Renal cortex interstitium (tissue), 3 donors: ENCODE measurements around the gene IQCF2. TPM values are rescaled to one million over a fixed set of nuclear protein-coding genes. Genes with fewer than 3 reads are reported as not detected.

Experiments used
- polyA plus RNA-seq, 3 donors: library from polyadenylated mRNA; unstranded; fragments of 120-200 nt; gene quantifications; one replicate each; pipeline ENCODE4 v1.2.1, GENCODE V29; 2013; ENCODE audit not compliant: insufficient read length in 3 of 3

IQCF2 gene
- polyA plus RNA-seq, 3 donors, result not detected

Other genes starting within 250 kb of the IQCF2 start
- 10 to 100 TPM; 57.0 to 68.8 (median 66.4) TPM for gene TEX264, start 190.4 kb upstream of the IQCF2 start, polyA plus RNA-seq
- gene GRM2, start 154.5 kb upstream of the IQCF2 start, polyA plus RNA-seq, result under 1 TPM; 0.42 to 0.73 (median 0.44) TPM
- gene IQCF6, start 82.4 kb upstream of the IQCF2 start, polyA plus RNA-seq, result not detected
- gene IQCF5, start 14.0 kb downstream of the IQCF2 start, polyA plus RNA-seq, result not detected
- not detected for gene IQCF1, start 41.7 kb downstream of the IQCF2 start, polyA plus RNA-seq
- 10 to 100 TPM; 18.0 to 22.6 (median 20.3) TPM for gene RRP9, start 80.3 kb downstream of the IQCF2 start, polyA plus RNA-seq
- gene PARP3, start 80.7 kb downstream of the IQCF2 start, polyA plus RNA-seq, result 10 to 100 TPM; 15.8 to 18.4 (median 16.8) TPM
- gene GPR62, start 93.8 kb downstream of the IQCF2 start, polyA plus RNA-seq, result under 1 TPM; 0.40 to 0.83 (median 0.53) TPM
- 10 to 100 TPM; 56.0 to 77.4 (median 75.5) TPM for gene PCBP4, start 105.8 kb downstream of the IQCF2 start, polyA plus RNA-seq
- gene ABHD14B, start 112.4 kb downstream of the IQCF2 start, polyA plus RNA-seq, result 10 to 100 TPM; 64.8 to 87.7 (median 83.3) TPM
- 10 to 100 TPM; 17.7 to 30.2 (median 28.7) TPM for gene ABHD14A, start 113.4 kb downstream of the IQCF2 start, polyA plus RNA-seq
- 100 to 1,000 TPM in 2 of 3 donors, 10 to 100 TPM in 1; 89.3 to 120 (median 118) TPM for gene ACY1, start 121.9 kb downstream of the IQCF2 start, polyA plus RNA-seq
- gene RPL29, start 134.3 kb downstream of the IQCF2 start, polyA plus RNA-seq, result 1,000 to 10,000 TPM; 1,559 to 1,800 (median 1,682) TPM
- gene DUSP7, start 195.0 kb downstream of the IQCF2 start, polyA plus RNA-seq, result 10 to 100 TPM; 14.8 to 19.0 (median 16.2) TPM